ENCODE results near the gene PLEKHG4B.
"Not testable (repeated sequence)": the region's sequence is repeated elsewhere in the genome, so short reads cannot be mapped to it uniquely, and the experiment has no call there.

GRCh38 chr5:215256-215655, 123.3 kb downstream of the PLEKHG4B start:
- not testable (repeated sequence) for TF ChIP-seq CTCF, POLR2A (IDR thresholded peaks at IDR 0.05)

Data from thyroid gland (tissue), 4 donors.